GM18861 (cell line): Measurements from ENCODE around the gene C2CD3.

ENCODE experiments used
- ATAC-seq: cut with Tn5 transposase; IDR thresholded peaks from one replicate; pipeline ENCODE4 v1.9.1; 2021; ENCODE audit not compliant: unreplicated experiment

Gene C2CD3

GRCh38 chr11:74020539-74020938, 150.3 kb downstream of the C2CD3 start:
- ATAC-seq, result peak; percentile 79

GRCh38 chr11:74019860-74020259, 150.9 kb downstream of the C2CD3 start:
- ATAC-seq, result no peak

DNA sequence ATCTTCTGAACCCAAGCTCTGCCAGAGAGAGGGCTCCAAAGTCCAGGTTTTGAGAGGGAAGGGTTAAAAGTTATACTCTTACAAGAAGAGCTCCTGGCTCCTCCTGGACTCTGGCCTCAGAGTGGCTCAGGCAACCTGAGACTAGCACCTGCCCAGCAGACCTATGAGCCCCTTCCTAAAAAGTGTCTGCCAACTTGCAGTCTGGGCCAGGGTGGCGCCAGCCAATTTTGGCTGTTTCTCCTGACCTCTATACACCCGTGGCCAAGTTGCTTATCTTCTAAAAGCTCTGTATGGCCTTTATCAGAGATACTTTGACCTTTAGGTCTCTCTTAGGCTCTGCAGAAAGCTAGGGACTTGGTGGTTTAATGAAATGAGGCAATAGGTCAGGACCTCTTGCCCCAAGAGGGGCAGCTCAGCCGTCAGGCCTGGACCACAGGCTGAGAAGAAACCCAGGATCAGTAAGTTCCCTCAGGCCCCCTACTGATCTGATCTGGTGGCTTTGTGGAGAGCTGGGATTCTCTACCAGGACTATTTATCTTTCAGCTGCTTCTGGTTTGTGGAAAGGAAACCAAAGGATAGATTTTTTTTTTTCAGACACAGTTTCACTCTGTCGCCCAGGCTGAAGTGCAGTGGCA, 151.6 kb downstream of the C2CD3 start:
- ATAC-seq, result no peak

DNA sequence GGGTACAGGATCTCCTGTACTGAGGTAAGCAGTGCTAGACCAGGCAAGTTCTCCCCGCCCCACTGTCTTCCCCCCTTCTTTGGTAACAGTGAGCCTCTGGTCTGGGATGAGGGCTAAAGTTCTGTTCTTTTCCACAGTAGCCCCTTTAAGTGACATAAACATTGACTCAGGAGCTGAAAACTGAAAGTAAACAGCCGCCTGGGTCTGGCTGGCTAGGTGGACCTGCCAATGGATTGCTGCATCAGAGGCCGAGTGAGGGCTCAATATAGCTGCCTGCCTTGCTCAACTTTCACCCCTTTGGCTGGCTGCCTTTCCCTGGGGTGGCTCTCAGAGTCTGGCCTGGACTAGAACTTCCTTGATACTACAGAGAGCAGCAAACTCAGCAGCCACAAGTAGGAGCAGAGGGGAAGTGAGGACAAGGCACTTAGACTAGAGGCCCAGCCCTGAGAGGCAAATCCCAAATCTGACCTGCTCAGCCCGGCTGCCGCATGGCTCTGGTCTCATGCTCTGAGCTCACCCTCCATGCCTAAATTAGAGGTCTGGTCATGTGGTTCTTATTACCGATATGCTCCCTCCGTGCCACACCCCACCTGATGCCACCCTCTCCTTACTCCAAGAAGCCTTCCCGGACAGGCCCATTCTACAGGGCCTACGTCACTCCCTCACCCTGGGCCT, 152.3 kb downstream of the C2CD3 start:
- ATAC-seq, result no peak

DNA sequence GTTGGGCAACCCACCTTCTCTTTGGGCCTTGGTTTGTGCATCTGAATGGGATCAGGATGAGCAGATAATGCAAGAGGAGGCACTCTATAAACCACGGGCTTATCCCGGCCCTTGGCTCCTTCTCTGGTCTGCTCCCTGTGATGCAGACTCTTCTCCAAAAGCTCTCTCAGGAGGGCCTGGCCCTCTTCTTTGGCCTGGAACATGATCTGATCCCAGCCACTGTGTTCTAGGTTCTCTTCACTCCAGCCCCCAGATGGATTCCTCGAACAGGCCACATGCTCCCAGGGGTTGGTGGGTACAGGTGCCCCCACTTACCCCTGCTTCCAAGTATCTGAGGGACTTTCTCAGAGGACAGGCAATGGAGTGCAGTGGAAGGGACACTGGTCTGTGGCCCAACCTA, 153.2 kb downstream of the C2CD3 start:
- no peak for ATAC-seq

DNA sequence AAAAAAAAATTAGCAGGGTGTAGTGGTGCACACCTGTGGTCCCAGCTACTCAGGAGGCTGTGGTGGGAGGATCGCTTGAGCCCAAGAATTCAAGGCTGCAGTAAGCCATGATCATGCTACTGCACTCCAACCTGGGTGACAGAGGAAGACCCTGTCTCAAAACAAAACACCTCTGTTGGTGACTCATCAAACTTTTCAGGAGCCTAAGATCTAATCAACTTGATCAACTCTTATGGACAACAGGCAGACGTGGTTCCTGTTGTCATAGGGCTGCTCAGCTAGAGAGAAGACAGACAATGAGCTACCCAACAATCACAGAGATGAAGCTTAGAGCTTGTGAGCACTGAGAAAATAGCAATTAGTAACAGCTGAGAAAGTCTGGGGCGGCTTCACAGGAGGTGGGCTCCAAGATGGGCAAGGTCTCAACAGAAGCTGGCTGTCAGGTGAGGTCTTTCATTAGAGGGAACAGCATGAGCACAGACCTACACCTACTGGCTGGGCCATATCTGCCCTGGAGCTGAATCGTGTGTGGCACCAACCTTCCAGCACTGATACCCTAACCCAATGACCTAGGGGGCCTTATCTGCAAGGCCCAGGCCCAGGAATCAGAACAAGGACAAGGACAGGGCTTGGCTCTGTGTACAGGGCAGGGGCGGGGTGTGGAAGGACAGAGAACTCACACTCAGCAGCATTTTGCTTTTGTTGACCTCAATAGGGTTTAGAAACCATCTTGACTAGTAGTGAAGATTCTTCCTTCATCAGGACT, 154.7 kb downstream of the C2CD3 start:
- ATAC-seq, result no peak

DNA sequence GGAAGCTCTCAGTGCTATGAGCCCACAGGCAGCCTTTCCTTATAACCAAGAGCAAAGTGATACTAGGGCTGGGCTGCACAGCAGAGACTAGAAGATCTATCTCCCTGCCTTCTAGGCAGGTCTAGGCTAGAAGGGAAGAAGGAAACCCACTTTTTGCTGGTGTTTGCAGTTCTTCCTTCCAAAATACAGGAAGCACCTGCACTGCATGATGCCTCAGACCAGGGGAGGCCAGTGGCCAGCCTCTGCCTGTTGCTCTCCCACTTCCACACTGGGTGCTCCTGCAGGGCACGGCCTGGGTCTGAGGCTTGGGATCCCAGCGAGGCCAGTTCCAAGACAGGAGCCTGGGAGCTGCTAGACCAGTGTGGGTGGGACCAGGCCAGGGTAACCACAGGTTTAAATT, 155.9 kb downstream of the C2CD3 start:
- ATAC-seq, result no peak

- ATAC-seq, result no peak
Observed at GRCh38 chr11:74013141-74013540, 157.7 kb downstream of the C2CD3 start.

DNA sequence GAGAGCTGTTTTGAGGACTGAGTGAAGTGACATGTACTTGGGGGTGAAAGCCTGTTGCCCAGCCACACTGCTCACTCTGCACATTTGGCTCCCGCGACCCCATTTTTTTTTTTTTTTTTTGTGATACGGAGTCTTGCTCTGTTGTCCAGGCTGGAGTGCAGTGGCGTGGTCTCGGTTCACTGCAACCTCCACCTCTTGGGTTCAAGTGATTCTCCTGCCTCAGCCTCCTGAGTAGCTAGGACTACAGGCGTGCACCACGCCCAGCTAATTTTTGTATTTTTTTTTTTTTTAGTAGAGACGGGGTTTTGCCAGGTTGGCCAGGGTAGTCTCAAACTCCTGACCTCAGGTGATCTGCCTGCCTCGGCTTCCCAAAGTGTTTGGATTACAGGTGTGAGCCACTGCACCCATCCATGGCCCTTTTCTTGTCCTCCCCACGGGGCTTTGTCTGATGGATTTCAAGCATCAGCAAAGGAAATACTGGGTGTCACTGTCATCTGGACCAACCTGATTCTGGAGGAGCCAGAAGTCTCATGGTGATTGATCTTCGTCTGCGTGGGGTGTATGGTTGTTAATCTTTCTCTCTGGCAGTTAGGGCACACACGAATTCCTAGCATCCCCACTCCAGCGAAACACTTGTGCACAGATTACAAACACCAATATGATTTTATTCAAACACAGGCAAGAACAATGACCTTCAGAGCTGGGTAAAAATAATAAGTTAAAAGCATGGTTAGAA, 158.6 kb downstream of the C2CD3 start:
- ATAC-seq, result no peak

GRCh38 chr11:74011360-74012073, 159.3 kb downstream of the C2CD3 start:
- peak; percentile 89 for ATAC-seq

GRCh38 chr11:74010306-74011300, 160.2 kb downstream of the C2CD3 start:
- ATAC-seq, result no peak

GRCh38 chr11:74009675-74010305, 161.0 kb downstream of the C2CD3 start:
- ATAC-seq, result no peak

GRCh38 chr11:74009230-74009547, 161.6 kb downstream of the C2CD3 start:
- no peak for ATAC-seq

GRCh38 chr11:74008373-74009229, 162.2 kb downstream of the C2CD3 start, which contains the start of gene UCP3:
UCP3 (minus strand) TSS chr11:74009085; CDS start chr11:74007042, 2,043 bp downstream.
- ATAC-seq, result no peak

DNA sequence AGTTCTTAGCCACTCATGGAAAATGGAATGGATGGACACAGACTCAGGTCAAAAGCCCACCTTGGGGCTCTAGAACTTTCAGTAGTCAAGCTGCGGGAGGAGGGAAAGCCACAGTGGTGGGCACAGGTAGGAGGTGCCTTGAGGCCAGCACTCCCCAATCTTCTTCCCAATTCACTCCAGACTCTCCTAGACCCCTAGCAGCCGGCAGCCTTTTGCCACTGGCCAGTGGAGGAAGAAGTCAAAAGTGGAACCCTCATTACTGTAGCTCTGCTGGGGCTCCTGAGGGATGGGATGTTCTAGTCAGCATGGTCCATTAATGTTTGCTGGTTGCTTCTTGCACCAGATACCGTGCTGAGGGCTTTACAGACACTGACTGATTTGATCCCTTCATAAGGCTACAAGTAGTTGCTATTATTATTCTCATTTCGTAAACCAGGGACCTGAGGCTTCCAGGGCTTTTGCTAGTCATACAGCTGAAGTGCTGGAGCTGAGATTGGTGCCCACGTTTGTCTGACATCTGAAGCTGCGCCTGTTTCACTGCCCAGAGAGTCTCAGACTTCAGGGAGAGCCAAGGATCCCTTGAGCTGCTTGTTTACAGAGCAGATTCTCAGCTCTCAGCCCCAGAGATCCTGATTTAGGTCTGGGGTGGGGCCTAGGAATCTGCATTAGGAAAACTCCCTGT, 163.0 kb downstream of the C2CD3 start:
- ATAC-seq, result no peak

- ATAC-seq, result no peak
Observed at GRCh38 chr11:74006743-74007304, 164.0 kb downstream of the C2CD3 start.
